GM23248 (cell line): ENCODE measurements around the gene BUB1B. TPM values are rescaled to one million over a fixed set of nuclear protein-coding genes. Genes with fewer than 3 reads are reported as not detected.

ENCODE experiments used
- DNase-seq: peaks from one replicate; pipeline ENCODE4 v3.0.0-alpha.2; 2015
- H2AFZ ChIP-seq: fragments of 200-600 bp; sonication (generic); 2 replicates; pipeline ENCODE4 v1.6.1; 2016; ENCODE audit warnings: antibody characterized with exemption
- H3F3A ChIP-seq: fragments of 200-600 bp; sonication (generic); 2 replicates; pipeline ENCODE4 v1.6.1; 2016; ENCODE audit warnings: mild to moderate bottlenecking, antibody characterized with exemption, mixed run types; ENCODE audit not compliant: insufficient read depth
- H3K27ac ChIP-seq: fragments of 200-600 bp; sonication (generic); 2 replicates; pipeline ENCODE4 v1.5.1; 2016; ENCODE audit warnings: mild to moderate bottlenecking
- H3K27me3 ChIP-seq: fragments of 200-600 bp; sonication (generic); replicated peaks from 2 replicates; pipeline ENCODE4 v1.6.1; 2016; ENCODE audit warnings: mild to moderate bottlenecking; ENCODE audit not compliant: insufficient read depth
- H3K36me3 ChIP-seq: fragments of 200-600 bp; sonication (generic); 2 replicates; pipeline ENCODE4 v1.6.1; 2016; ENCODE audit warnings: low read depth, mild to moderate bottlenecking
- H3K4me1 ChIP-seq: fragments of 200-600 bp; sonication (generic); 2 replicates; pipeline ENCODE4 v1.6.1; 2016; ENCODE audit warnings: mild to moderate bottlenecking; ENCODE audit not compliant: insufficient read depth
- H3K4me2 ChIP-seq: fragments of 200-600 bp; sonication (generic); one replicate; pipeline ENCODE4 v1.6.1; 2016; ENCODE audit warnings: mild to moderate bottlenecking; ENCODE audit not compliant: unreplicated experiment
- H3K4me3 ChIP-seq: fragments of 200-600 bp; sonication (generic); 2 replicates; pipeline ENCODE4 v1.5.1; 2016; ENCODE audit warnings: mild to moderate bottlenecking
- H3K79me2 ChIP-seq: fragments of 200-600 bp; sonication (generic); 2 replicates; pipeline ENCODE4 v1.6.1; 2016; ENCODE audit warnings: mild to moderate bottlenecking; ENCODE audit not compliant: insufficient read depth
- H3K9ac ChIP-seq: fragments of 200-600 bp; sonication (generic); 2 replicates; pipeline ENCODE4 v1.6.1; 2016; ENCODE audit warnings: mild to moderate bottlenecking
- H3K9me2 ChIP-seq: fragments of 200-600 bp; sonication (generic); 2 replicates; pipeline ENCODE4 v1.6.1; 2016; ENCODE audit warnings: mixed run types, mild to moderate bottlenecking, moderate library complexity; ENCODE audit not compliant: insufficient read depth
- H3K9me3 ChIP-seq: fragments of 200-600 bp; sonication (generic); one replicate; pipeline ENCODE4 v1.6.1; 2017; ENCODE audit warnings: low read depth
- H4K20me1 ChIP-seq: fragments of 200-600 bp; sonication (generic); 2 replicates; pipeline ENCODE4 v1.6.0; 2016; ENCODE audit not compliant: insufficient read depth
- EZH2 ChIP-seq: fragments of 200-600 bp; sonication (generic); IDR thresholded peaks from 2 replicates; pipeline ENCODE4 v1.6.1; 2018; ENCODE audit warnings: antibody characterized with exemption, mild to moderate bottlenecking; ENCODE audit not compliant: insufficient read depth, poor library complexity, severe bottlenecking
- EZH2phosphoT487 ChIP-seq: fragments of 200-600 bp; sonication (generic); IDR thresholded peaks from 2 replicates; pipeline ENCODE4 v1.6.1; 2018; ENCODE audit warnings: antibody characterized with exemption, moderate library complexity, mild to moderate bottlenecking, low read depth; ENCODE audit not compliant: insufficient read depth
- WGBS, 2 experiments: methylation state at CpG; one replicate each; pipeline ENCODE4 v1.1.6; 2015 to 2017; ENCODE audit warnings: low lambda C conversion rate in 2 of 2, low coverage in 1 of 2; ENCODE audit errors: missing lambda C conversion rate in 2 of 2; 5-methylcytosine and 5-hydroxymethylcytosine counted together
- in situ Hi-C: fragments of 300-500 bp; cut with MboI; formaldehyde crosslinking; loops from 2 replicates; pipeline ENCODE4 v1.15.0; 2020
- polyA plus RNA-seq: library from polyadenylated mRNA; unstranded; fragments of >200 nt; fragmentation: Nextera tagmentation; extraction: Ambion mirVana; gene quantifications from 2 replicates; pipeline ENCODE4 v1.2.1, GENCODE V29; 2016
- total RNA-seq: library from RNA; depleted of rRNA; stranded (reverse); fragments of >200 nt; shearing (Covaris generic); gene quantifications from 2 replicates; pipeline ENCODE4 v1.2.3, GENCODE V29; 2014

BUB1B gene
- total and polyA plus RNA-seq, 2 experiments from 2014 or later: 9.4 to 10.2 TPM

GRCh38 chr15:40155270-40155910, 5.5 kb upstream of the BUB1B start:
- Histone ChIP-seq H3K4me3 (no peak overlapping the region), H3K36me3 (no peaks in the 10 kb centered on the region), H4K20me1 (no peaks in the 10 kb centered on the region), H2AFZ (no peak overlapping the region), H3K27me3 (no peaks in the 10 kb centered on the region), H3K9me2 (no peaks in the 10 kb centered on the region), H3K79me2 (no peaks in the 10 kb centered on the region), H3K9me3 (no peaks in the 10 kb centered on the region), H3F3A (no peaks in the 10 kb centered on the region), H3K4me1 (no peaks in the 10 kb centered on the region), H3K27ac (no peak overlapping the region), H3K4me2 (no peak overlapping the region), H3K9ac (no peak overlapping the region)
- TF ChIP-seq EZH2: no peak
- no peak for TF ChIP-seq EZH2phosphoT487
- in situ Hi-C loops: no loop called here
- no peak for DNase-seq
- 58 to 64% methylated on average over 5 of the region's 5 CpGs for WGBS, 2 experiments

DNA sequence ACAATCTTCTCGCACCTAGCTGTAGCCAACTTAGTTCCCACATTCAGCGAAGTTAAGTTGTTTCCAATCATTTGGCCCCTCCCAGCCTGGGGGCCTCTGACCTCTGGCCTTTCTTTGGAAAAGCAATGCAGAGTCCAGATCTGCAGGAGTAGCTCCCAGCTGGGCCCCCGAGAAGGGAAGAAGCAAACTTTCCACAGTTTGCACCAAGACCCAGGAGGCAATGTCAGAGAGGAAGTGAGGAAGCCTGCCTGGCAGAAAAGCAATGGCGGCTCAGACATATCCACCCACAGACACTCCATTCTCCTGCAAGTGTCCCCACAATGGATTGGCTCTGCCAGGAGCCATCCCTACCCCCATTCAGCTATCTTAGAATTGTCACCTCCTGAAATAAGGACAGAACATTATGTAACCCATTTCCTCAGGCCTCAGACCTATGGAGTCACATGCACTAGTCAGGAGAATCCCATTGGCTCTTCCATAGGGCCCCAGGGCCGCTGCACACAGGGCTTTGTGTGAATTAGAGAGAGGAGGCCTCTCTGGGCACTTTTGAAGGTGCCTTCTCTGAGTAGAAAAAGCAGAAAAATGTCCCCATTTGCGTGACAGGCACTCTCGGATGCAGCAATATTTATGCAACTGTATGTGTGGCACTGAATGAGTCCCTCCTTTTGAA, 3.0 kb upstream of the BUB1B start:
- Histone ChIP-seq H3K9me3 (no peaks in the 10 kb centered on the region), H4K20me1 (no peaks in the 10 kb centered on the region), H3K4me2 (no peak overlapping the region), H3K4me1 (no peaks in the 10 kb centered on the region), H3K4me3 (no peak overlapping the region), H2AFZ (no peak overlapping the region), H3K9ac (no peak overlapping the region), H3K79me2 (peaks cover 20% of the 10 kb centered on the region), H3K27me3 (no peaks in the 10 kb centered on the region), H3K36me3 (no peaks in the 10 kb centered on the region), H3F3A (no peaks in the 10 kb centered on the region), H3K27ac (no peak overlapping the region), H3K9me2 (no peaks in the 10 kb centered on the region)
- DNase-seq: no peak
- TF ChIP-seq EZH2phosphoT487 (no peak), EZH2 (no peak)
- in situ Hi-C loops: no loop called here
- WGBS, 2 experiments: 72 to 73% methylated on average over 7 of the region's 7 CpGs

GRCh38 chr15:40160021-40160420, 848 bp upstream of the BUB1B start:
- Histone ChIP-seq H3K79me2 (peaks cover 41% of the 10 kb centered on the region), H3F3A (no peaks in the 10 kb centered on the region), H3K4me3 (no peak overlapping the region), H3K9me3 (no peaks in the 10 kb centered on the region), H3K9me2 (no peaks in the 10 kb centered on the region), H3K4me2 (no peak overlapping the region), H4K20me1 (no peaks in the 10 kb centered on the region), H3K27me3 (no peaks in the 10 kb centered on the region), H3K27ac (no peak overlapping the region), H3K36me3 (no peaks in the 10 kb centered on the region), H3K9ac (no peak overlapping the region), H3K4me1 (no peaks in the 10 kb centered on the region), H2AFZ (peak overlapping the region; percentile 98)
- 93 to 95% methylated on average over 3 of the region's 3 CpGs for WGBS, 2 experiments
- in situ Hi-C loops: no loop called here
- no peak for DNase-seq
- no peak for TF ChIP-seq EZH2
- no peak for TF ChIP-seq EZH2phosphoT487

GRCh38 chr15:40161693-40162391, 973 bp downstream of the BUB1B start:
- Histone ChIP-seq H3K9ac (peak overlapping the region; percentile 71), H3K27me3 (no peaks in the 10 kb centered on the region), H3K9me2 (no peaks in the 10 kb centered on the region), H3K27ac (no peak overlapping the region), H3F3A (no peaks in the 10 kb centered on the region), H2AFZ (peak overlapping the region; percentile 98), H3K79me2 (peaks cover 50% of the 10 kb centered on the region), H3K9me3 (no peaks in the 10 kb centered on the region), H3K36me3 (no peaks in the 10 kb centered on the region), H4K20me1 (no peaks in the 10 kb centered on the region), H3K4me3 (peak overlapping the region; percentile 100), H3K4me1 (no peaks in the 10 kb centered on the region), H3K4me2 (peak overlapping the region; percentile 97)
- WGBS, 2 experiments: 2 to 3% methylated on average over 2 of the region's 2 CpGs
- in situ Hi-C loops: no loop called here
- no peak for TF ChIP-seq EZH2phosphoT487
- TF ChIP-seq EZH2: no peak
- DNase-seq: no peak
